Natural killer cell (primary cell): ENCODE results near the gene SHBG. TPM values are rescaled to one million over a fixed set of nuclear protein-coding genes. Genes with fewer than 3 reads are reported as not detected.
A peak's percentile ranks its signal among the peaks of the same experiment; 100 is the strongest.

Source experiments
- ATAC-seq, 3 donors: fragments of 150-1000 bp in 2 of 3; fragments of 200-7000 bp in 1 of 3; cut with Tn5 transposase; 1 replicate in 1 of 3; 2 replicates in 2 of 3; pipeline ENCODE4 v1.10.0; 2021; ENCODE audit warnings: mild to moderate bottlenecking in 2 of 3, moderate library complexity in 2 of 3
- DNase-seq, 2 donors: peaks; one replicate each; pipeline versions ENCODE4 v3.0.0 to v3.0.0-alpha.2; 2013 to 2021; ENCODE audit warnings: mixed read lengths in 1 of 2
- H3K27ac ChIP-seq: one replicate; pipeline ENCODE4 v1.5.1; 2013; ENCODE audit warnings: mild to moderate bottlenecking, low read length
- H3K27me3 ChIP-seq: one replicate; pipeline ENCODE4 v1.6.1; 2013; ENCODE audit warnings: low read length; ENCODE audit not compliant: control insufficient read depth, insufficient read depth
- H3K36me3 ChIP-seq: one replicate; pipeline ENCODE4 v1.6.1; 2013; ENCODE audit warnings: low read length; ENCODE audit not compliant: control insufficient read depth, insufficient read depth
- H3K4me1 ChIP-seq: one replicate; pipeline ENCODE4 v1.6.1; 2013; ENCODE audit warnings: low read length; ENCODE audit not compliant: control insufficient read depth, insufficient read depth
- H3K4me3 ChIP-seq: one replicate; pipeline ENCODE4 v1.5.1; 2013; ENCODE audit warnings: low read length
- H3K9me3 ChIP-seq: one replicate; pipeline ENCODE4 v1.6.1; 2013; ENCODE audit warnings: low read length; ENCODE audit not compliant: control insufficient read depth, insufficient read depth
- H3K27ac Mint-ChIP-seq, 2 donors: one replicate each; pipeline ENCODE4 v1.8.0; 2022; ENCODE audit warnings: mild to moderate bottlenecking in 2 of 2, mixed read lengths in 2 of 2, moderate library complexity in 1 of 2
- H3K27me3 Mint-ChIP-seq, 2 donors: one replicate each; pipeline ENCODE4 v1.8.0; 2022; ENCODE audit warnings: low read depth in 2 of 2, mixed read lengths in 2 of 2
- H3K36me3 Mint-ChIP-seq: one replicate; pipeline ENCODE4 v1.8.0; 2022; ENCODE audit warnings: mixed read lengths
- H3K4me1 Mint-ChIP-seq, 2 donors: one replicate each; pipeline ENCODE4 v1.8.0; 2022; ENCODE audit warnings: mixed read lengths in 2 of 2
- H3K4me3 Mint-ChIP-seq: one replicate; pipeline ENCODE4 v1.8.0; 2022; ENCODE audit warnings: mild to moderate bottlenecking, moderate library complexity, mixed read lengths
- H3K9me3 Mint-ChIP-seq, 2 donors: one replicate each; pipeline ENCODE4 v1.8.0; 2022; ENCODE audit warnings: mixed read lengths in 2 of 2
- CTCF ChIP-seq: fragments of 200-600 bp; IDR thresholded peaks from one replicate; pipeline ENCODE4 v1.8.0; 2022; ENCODE audit warnings: antibody characterized with exemption
- WGBS: methylation state at CpG from one replicate; pipeline ENCODE4 v1.1.7; 2013; ENCODE audit warnings: missing lambda C conversion rate; ENCODE audit not compliant: insufficient coverage; 5-methylcytosine and 5-hydroxymethylcytosine counted together
- intact Hi-C: fragments of 100-400 bp; cut with micrococcal nuclease; formaldehyde crosslinking; loops from one replicate; pipeline ENCODE4 v1.14.2; 2022
- total RNA-seq, 4 donors: library from RNA; stranded (reverse); fragments of 120-200 nt in 1 of 4; gene quantifications; one replicate each; pipeline versions ENCODE4 v1.2.3 to v1.2.4, GENCODE V29; 2013 to 2022

SHBG gene
- total RNA-seq, 3 donors from 2014 or later (not counting 1 experiment from before 2014, with no cell fraction given), result not detected

- H3K4me3 Mint-ChIP-seq, result no peak overlapping the region
- Histone ChIP-seq H3K9me3 (no peaks in the 10 kb centered on the region), H3K36me3 (peaks cover 34% of the 10 kb centered on the region), H3K4me3 (no peak overlapping the region), H3K27ac (no peak overlapping the region), H3K4me1 (peaks cover 19% of the 10 kb centered on the region), H3K27me3 (no peaks in the 10 kb centered on the region)
- no peaks in the 10 kb centered on the region for H3K9me3 Mint-ChIP-seq
- DNase-seq (no peak), ATAC-seq (no peak)
- no peak overlapping the region for H3K27ac Mint-ChIP-seq
- intact Hi-C loops, result loop anchor here (1.0 to 2.0 kb wide), 2 partner anchors 74 to 308 kb away; no protein-coding TSS in a partner anchor
- 94% methylated on average over 30 of the region's 30 CpGs for WGBS
- H3K36me3 Mint-ChIP-seq, result no peaks in the 10 kb centered on the region
- TF ChIP-seq CTCF, result no peak
- H3K27me3 Mint-ChIP-seq, result no peaks in the 10 kb centered on the region
- H3K4me1 Mint-ChIP-seq, result peaks cover 8 to 15% of the 10 kb centered on the region in 2 donors
Measured at GRCh38 chr17:7588553-7589203, 41.3 kb upstream of the SHBG start.

- H3K4me1 ChIP-seq, result peaks cover 16% of the 10 kb centered on the region
Measured at GRCh38 chr17:7589204-7589868, 40.6 kb upstream of the SHBG start.

GRCh38 chr17:7589891-7590691, 39.8 kb upstream of the SHBG start, which contains the start of gene SOX15:
Gene SOX15, minus strand, starts transcription at chr17:7590094. Its CDS starts 418 bp downstream, at chr17:7589676.
- DNase-seq (peak in 1 of 2 donors; percentile 23), ATAC-seq (peak in 1 of 3 donors; percentile 3)
- Histone ChIP-seq H3K27me3 (no peaks in the 10 kb centered on the region), H3K4me1 (peaks cover 8% of the 10 kb centered on the region), H3K9me3 (no peaks in the 10 kb centered on the region), H3K4me3 (no peak within 1 kb of the TSS), H3K36me3 (peaks cover 48% of the 10 kb centered on the region), H3K27ac (no peak within 1 kb of the TSS)
- H3K4me1 Mint-ChIP-seq, result peaks cover 0 to under 1% of the 10 kb centered on the region in 2 donors
- no peak for TF ChIP-seq CTCF
- no peaks in the 10 kb centered on the region for H3K9me3 Mint-ChIP-seq
- WGBS, result 83% methylated on average over 22 of the region's 24 CpGs
- H3K27ac Mint-ChIP-seq, result peak within 1 kb of the TSS; percentile 4 to 46
- H3K27me3 Mint-ChIP-seq, result no peaks in the 10 kb centered on the region
- peaks cover 7% of the 10 kb centered on the region for H3K36me3 Mint-ChIP-seq
- intact Hi-C loops, result loop anchor here (1.0 to 2.0 kb wide), 2 partner anchors 75 to 310 kb away; no protein-coding TSS in a partner anchor
- H3K4me3 Mint-ChIP-seq, result no peak within 1 kb of the TSS

More at GRCh38 chr17:7589204-7589868, 40.6 kb upstream of the SHBG start:
- H3K36me3 Mint-ChIP-seq, result peaks cover 5% of the 10 kb centered on the region
- no peaks in the 10 kb centered on the region for H3K9me3 Mint-ChIP-seq
- no peaks in the 10 kb centered on the region for H3K27me3 ChIP-seq
- H3K4me3 Mint-ChIP-seq, result no peak overlapping the region
- intact Hi-C loops, result loop anchor here (1.0 to 2.0 kb wide), 2 partner anchors 75 to 309 kb away; no protein-coding TSS in a partner anchor
- peaks cover 40% of the 10 kb centered on the region for H3K36me3 ChIP-seq
- ATAC-seq, result peak; percentile 83 to 96 (median 87)
- H3K27ac ChIP-seq, result no peak overlapping the region
- H3K9me3 ChIP-seq, result no peaks in the 10 kb centered on the region
- no peak overlapping the region for H3K4me3 ChIP-seq
- H3K27ac Mint-ChIP-seq, result no peak overlapping the region
- no peaks in the 10 kb centered on the region for H3K27me3 Mint-ChIP-seq
- WGBS, result 47% methylated on average over 56 of the region's 56 CpGs
- TF ChIP-seq CTCF, result peak; percentile 68
- peaks cover 1 to 8% of the 10 kb centered on the region in 2 donors for H3K4me1 Mint-ChIP-seq
- peak; percentile 67 to 86 for DNase-seq
